ENCODE results near the gene PLCB3.

Gene PLCB3

GRCh38 chr11:64297699-64298358 lies 46.5 kb downstream of the PLCB3 start:
- ChIA-PET POLR2A (ENCODE audit: low non-redundant PET) (no interaction called here), CTCF (no interaction called here)
- no peak for DNase-seq (ENCODE audit: low spot score)
- TF ChIP-seq CTCF (conservative IDR thresholded peaks at IDR 0.05; ENCODE audit: low read depth): no peak
- H3K27ac ChIP-seq: peak overlapping the region; percentile 42; the same call in 1 of the 2 replicates

DNA sequence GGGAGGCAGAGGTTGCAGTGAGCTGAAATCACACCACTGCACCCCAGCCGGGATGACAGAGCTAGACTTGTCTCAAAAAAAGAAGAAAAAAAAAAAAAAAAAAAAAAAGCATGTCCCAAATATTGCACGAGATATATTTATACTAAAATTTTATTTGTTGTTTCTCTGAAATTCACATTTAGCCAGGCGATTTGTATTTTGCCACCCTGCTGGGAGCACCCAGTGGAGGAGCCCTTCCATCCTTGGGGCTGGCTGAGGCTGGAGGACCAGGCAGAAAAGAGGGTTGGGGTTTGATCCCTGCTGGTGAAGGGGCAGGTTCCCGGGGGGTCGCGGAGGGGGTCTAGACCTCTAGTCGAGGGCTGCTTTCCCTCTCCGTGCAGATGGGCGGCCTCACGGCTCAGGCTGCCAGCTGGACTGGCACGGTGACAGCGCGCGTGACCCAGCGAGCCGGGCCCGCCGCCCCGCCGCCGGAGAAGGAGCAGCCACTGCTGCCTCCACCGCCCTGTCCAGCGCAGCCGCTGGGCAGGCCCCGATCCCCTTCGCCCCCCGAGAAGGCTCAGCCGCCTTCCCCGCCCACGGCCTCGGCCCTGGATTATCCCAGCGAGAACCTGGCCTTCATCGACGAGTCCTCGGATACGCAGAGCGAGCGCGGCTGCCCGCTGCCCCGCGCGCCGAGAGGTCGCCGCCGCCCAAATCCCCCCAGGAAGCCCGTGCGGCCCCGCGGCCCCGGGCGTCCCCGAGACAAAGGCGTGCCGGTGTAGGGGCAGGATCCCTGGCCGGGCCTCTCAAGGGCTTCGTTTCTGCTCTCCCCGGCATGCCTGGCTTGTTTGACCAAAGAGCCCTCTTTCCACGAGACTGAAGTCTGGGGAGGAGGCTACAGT lies 47.9 kb downstream of the PLCB3 start:
- H3K27ac ChIP-seq: peak overlapping the region; percentile 42
- DNase-seq (ENCODE audit: low spot score): no peak
- ChIA-PET CTCF (interaction anchor here (0.7 kb wide), 1 partner anchor 34 kb away, joined by 5 read pairs; no protein-coding TSS in a partner anchor), POLR2A (ENCODE audit: low non-redundant PET) (no interaction called here)
- TF ChIP-seq CTCF (conservative IDR thresholded peaks at IDR 0.05; ENCODE audit: low read depth): no peak

DNA sequence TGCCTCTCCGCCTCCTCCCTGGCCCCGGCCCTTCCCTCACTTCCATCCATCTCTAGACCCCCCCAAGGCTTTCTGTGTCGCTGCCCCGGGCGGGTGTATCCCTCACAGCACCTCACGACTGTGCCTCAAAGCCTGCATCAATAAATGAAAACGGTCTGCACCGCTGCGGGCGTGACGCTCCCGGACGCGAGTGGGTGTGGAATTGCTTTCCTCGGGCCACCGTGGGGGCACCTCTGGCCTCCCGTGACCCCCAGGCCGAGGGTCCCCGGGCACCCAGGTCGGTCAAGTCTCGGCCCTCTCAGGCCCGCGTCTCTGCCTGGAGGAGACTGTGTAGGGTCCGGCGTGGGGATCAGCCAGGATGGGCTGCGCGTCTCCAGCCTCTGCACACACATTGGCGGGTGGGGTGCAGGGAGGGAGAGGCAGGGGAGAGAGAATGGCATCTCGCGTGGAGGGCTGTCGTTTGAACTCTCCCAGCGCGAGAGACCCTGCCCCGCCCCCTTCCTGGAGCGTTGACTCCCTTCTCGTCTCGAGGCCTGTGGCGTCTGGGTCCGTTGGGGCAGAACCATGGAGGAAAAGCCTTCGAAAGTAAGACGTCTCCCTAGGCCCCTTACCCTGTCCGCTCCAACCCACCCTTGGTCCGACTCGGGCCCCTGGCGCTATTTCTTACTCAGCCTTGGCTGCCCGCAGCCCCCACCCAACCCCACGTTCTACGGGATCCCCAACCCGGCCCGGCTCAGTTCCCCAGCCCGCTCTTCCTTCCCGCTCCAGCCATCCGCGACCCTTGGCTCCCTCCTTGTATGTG lies 48.7 kb downstream of the PLCB3 start, which contains the start of gene CATSPERZ:
TSS of gene CATSPERZ (plus strand) at position 512 of the 802 bp plus-strand sequence. CDS start at position 565, 53 bp downstream.
- peak within 1 kb of the TSS; percentile 100 for H3K27ac ChIP-seq
- ChIA-PET CTCF (interaction anchor here (0.5 to 3.0 kb wide), 21 partner anchors 11 to 197 kb away, joined by 3 to 30 read pairs (median 5); partner anchors contain the start of genes BAD, FERMT3, NUDT22 and PLCB3), POLR2A (ENCODE audit: low non-redundant PET) (interaction anchor here (1.0 kb wide), 1 partner anchor 94 kb away, joined by 3 read pairs; the partner anchor contains the start of gene FERMT3)
- no peak for DNase-seq (ENCODE audit: low spot score)
- no peak for TF ChIP-seq CTCF (conservative IDR thresholded peaks at IDR 0.05; ENCODE audit: low read depth)

GRCh38 chr11:64303109-64304031 lies 52.0 kb downstream of the PLCB3 start:
- ChIA-PET CTCF (interaction anchor here (0.5 to 3.0 kb wide), 8 partner anchors 8 to 247 kb away, joined by 3 to 30 read pairs (median 4); partner anchors contain the start of genes PLCB3 and STIP1), POLR2A (ENCODE audit: low non-redundant PET) (interaction anchor here (0.6 kb wide), 1 partner anchor 58 kb away, joined by 6 read pairs; no protein-coding TSS in a partner anchor)
- DNase-seq (ENCODE audit: low spot score): no peak
- H3K27ac ChIP-seq: peak overlapping the region; percentile 100
- no peak for TF ChIP-seq CTCF (conservative IDR thresholded peaks at IDR 0.05; ENCODE audit: low read depth)

DNA sequence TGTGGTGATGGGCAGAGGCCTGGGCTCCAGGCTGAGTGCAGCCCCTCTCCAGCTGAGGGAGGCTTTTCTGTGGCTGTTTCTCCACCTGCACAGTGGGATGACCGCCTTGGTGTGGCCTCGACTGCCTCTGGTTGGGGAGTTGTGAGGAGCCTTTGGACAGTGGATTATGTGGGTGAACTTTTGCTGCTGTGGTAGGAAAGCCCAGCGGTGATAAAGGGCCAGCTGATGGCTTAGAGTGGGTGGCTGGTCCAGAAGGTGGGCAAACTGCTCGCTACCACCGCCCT lies 52.6 kb downstream of the PLCB3 start:
- POLR2A ChIA-PET (ENCODE audit: low non-redundant PET): no interaction called here

More for the DNA sequence above, 52.6 kb downstream of the PLCB3 start:
- no peak for TF ChIP-seq CTCF (conservative IDR thresholded peaks at IDR 0.05; ENCODE audit: low read depth)
- CTCF ChIA-PET: interaction anchor here (0.5 to 1.3 kb wide), 6 partner anchors 9 to 246 kb away, joined by 3 to 5 read pairs (median 4); partner anchors contain the start of genes PLCB3 and STIP1
- H3K27ac ChIP-seq: peak overlapping the region; percentile 100
- DNase-seq (ENCODE audit: low spot score): no peak

Measured in RWPE1 (cell line).